Nucleus accumbens (tissue), 56 donors: ENCODE results near the gene SMPD4.
A peak's percentile ranks its signal among the peaks of the same experiment; 100 is the strongest.
"Not testable (repeated sequence)": the region's sequence is repeated elsewhere in the genome, so short reads cannot be mapped to it uniquely, and the experiment has no call there.

Source experiments
- DNase-seq, 56 donors: peaks; one replicate each; lab custom pipeline; 2025; lab: John Stamatoyannopoulos, UW

Gene SMPD4

DNA sequence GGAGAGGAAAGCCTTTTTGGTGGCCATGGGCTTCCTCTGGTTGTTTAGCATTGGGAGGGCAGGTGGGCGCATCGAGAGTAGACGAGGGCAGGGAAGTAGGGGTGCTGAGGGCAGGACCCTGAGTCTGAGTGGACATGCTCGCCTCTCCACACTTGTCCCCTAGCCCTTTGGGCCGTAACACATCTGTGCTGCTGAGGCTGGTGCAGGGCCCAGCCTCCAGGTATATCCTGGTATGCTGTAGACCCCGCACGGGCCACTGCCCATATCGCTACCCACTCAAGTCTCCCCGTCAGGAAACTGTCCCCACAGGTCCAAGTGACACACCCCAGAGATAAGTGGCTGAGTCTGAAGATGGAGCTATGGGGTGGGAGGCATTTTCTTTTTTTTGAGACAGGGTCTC lies 22.8 kb downstream of the SMPD4 start:
- no peak for DNase-seq

DNA sequence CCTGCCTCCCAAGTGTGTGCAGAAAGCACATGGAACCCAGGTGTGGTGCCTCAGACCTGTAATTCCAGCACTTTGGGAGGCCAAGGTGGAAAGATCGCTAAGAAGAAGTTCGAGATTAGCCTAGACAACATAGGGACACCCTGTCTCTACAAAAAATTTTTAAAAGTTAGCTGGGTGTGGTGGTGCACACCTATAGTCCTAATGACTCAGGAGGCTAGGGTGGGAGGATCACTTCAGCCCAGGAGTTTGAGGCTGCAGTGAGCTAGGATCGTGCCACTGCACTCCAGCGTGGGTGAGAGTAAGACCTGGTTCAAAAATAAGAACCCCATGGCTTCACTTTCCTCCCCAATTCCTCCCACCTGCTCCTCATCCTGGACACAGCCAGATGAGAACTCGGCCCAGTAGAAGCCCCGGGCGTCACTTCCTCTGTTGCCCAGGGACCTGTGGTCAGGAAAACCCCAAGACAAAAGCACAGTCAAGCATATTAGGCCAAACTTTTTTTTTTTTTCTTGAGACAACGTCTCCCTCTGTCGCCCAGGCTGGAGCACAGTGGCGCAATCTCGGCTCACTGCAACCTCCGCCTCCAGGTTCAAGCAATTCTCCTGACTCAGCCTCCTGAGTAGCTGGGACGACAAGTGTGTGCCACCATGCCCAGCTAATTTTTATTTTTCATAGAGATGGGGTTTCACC lies 23.4 kb downstream of the SMPD4 start:
- DNase-seq, result not testable (repeated sequence)

DNA sequence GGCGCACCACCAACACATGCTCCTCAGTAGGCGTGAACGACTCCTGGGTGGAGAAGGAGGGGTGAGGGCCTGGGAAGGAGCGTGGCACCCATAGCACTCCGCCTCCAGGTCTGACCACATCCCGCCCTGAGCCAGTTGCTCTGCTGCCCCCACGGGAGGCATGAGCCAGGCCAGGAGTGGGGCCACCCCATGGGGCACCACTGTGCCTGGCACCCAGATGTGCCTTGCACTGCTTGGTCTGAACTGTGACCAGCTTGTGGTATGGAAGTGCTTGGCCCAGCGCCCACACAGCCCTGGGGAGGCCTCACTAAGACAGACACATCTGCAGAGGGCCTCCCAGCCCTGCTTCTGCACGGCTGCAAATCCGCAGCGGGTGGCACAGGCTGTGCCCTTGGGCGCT lies 24.0 kb downstream of the SMPD4 start:
- not testable (repeated sequence) for DNase-seq

DNA sequence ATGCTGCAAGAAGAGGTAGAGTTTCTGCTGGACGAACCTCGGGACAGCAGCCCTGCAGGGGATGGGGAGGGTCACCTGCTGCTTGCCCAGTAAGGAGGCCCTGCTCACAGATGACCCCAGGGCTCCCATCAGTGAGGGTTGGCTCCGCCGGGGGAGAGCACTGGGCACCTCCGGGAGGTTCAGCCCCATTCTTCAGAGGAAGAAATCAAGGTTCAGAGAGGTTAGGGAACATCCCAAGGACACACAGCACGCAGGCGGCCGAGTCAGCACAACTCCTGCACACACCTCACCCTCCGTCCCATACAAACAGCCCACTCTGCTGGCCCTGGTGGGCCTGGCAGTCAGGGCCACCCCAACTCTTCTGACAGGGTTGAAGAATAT lies 24.8 kb downstream of the SMPD4 start:
- no peak for DNase-seq

DNA sequence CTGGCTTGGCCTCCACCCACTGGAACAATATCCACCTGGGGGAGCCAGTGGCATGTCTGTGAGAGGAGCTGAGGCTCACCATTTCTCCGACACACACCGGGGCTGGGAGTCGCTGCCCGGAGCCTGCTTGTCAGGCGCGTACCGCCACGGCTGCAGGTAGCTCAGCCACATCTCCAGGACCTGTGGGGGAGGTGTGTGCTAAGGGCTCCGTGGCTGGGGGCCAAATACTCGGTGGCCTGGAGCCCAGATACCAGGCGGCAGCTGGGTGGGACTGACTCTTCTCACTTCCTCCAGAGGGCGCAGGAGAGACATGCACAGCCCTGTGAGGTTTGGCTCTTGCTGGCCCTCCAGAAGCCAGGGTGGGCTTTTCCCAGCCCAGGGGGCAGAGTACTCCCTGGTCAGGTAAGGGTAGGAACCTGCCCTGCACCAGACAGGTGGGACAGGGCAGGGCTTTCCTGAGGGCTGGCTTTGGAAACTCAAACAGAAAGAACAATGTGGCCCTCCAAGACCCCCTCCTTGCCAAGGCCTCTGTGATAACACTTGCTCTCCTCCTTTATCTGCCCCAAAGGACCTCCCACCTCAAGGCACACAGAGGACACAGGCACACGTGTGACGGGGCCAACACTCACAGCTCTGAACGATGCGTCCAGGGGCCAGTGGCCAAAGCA lies 25.3 kb downstream of the SMPD4 start:
- DNase-seq, result peak in 15 of 56 donors; percentile 3 to 58 (median 18)

DNA sequence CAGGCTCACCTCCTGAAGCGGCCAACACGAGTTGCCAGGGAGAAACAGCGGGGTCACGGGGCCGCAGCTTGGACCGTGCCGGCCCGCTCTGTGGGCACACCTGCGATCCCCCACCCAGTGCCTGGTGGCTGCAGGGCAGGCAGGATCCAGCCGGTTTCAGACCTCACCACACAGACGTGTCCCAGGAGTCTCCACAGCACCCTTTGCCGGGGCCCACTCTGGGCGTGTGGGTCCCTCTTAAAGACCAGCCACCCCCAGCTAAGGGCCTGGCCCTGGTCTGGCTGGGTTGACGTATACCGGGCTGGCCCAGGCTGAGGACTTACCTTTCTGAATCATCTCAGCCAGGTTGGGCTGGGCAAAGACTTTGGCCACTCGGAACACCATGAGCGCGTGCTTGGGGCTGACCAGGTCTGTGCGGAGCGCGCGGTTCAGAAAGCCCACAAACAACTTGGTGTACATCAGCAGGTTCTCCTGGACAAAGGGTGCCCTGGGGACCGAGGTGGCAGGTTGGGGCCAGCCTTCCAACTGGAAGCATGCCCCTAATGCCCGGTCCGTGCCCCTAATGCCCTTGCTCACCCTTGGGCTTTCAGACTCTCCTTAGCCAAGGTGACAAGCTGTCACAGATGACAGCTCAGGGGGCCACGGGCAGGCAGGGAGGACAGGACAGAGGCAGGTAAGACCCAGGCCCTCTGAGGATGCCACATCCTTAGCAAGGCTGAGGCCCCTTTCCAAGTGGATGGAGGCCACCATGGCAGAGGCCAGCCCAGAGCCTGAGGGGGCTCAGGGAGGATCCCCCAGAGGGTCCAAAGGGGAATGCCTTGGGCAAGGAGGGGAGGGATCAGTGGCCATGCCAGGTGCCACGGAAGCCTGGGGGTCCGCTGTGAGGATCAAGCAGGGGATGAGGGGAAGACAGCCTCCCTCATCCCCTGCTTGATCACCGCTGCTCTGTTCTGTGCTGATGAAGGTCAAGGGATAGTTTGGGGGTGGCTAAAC lies 26.3 kb downstream of the SMPD4 start:
- no peak for DNase-seq

DNA sequence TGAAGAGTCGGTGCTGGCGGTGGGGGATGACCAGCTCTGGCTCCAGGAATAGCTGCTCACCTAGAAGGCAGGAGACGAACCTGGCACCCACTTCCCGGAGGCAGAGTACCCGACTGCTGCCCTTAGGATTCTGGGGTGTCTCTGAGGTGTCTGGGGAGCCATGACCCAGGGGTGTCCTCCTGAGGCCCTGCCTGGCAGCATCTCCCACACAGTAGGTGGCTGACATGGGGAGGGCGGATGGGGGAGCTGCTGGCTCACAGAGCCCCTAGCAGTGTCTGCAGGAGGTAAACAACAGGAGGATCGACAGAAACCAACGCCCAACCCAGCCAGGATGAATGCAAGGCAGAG lies 27.0 kb downstream of the SMPD4 start:
- not testable (repeated sequence) for DNase-seq

DNA sequence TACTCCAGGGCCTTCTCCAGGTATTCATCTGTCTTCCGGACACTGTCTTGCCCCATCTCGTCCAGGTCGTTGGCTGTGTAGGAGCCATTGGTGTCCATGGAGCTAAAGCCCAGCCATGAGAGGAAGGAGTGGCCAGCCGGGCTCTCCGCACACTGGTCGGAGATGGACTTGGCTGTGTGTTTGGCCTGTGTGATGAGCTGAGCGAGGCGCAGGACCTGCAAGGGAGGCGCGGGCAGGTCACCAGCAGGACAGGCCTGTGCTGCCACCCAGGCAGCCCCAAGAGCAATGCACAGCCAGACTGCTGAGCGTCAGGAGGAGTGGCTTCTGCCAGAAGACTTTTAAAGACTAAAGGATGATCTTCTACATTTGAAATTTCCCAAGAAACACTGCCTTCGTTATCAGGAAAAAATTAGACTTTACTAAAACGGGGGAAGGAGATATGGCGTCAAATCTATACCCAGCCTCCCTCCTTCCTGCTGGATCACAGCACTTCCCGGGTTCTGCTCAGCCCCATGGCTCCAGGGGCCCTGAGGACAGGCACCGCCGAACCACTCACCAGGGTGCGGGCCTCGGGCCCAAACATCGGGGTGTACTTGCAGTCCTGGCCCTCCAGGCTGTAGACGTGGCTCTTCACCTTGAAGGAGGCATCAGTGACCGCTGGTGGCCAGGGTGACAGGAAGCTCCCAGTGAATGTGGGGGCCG lies 27.5 kb downstream of the SMPD4 start:
- DNase-seq, result not testable (repeated sequence)

DNA sequence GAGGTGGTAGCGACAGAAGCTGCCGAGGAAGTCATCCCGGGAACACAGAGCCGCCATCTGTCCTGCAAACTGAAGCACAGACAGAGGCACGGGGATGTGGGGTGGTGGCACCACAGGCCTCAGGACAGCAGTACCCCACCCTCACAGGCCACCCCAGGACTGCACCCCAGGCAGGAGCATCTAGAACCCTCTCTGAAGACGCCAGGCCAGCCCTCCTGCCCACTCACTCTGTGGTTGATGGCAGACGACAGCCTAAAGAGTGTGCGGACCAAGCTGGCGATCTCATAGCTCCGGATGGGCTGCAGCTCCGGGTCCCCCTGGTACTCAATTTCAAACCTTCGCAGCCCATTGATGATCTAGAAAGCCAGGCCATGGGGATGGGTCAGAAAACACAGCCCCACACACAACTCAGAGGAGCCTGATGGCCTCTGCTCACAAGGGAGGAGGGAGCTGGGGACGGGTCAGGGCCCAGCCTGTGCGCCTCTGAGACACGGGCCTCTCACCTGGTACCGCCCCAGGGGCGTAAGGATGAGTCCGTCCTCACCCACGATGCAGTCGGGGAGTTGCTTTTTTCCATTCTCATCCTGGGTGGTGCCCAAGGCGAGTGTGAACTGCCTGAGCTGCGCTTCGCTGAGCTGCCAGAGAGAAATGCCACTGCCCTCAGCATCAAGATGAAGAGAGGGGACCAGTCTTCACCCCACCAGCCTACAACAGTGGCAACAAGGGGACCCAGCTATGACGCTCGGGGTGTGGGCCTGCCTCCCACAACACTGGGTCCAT lies 28.4 kb downstream of the SMPD4 start:
- no peak for DNase-seq

DNA sequence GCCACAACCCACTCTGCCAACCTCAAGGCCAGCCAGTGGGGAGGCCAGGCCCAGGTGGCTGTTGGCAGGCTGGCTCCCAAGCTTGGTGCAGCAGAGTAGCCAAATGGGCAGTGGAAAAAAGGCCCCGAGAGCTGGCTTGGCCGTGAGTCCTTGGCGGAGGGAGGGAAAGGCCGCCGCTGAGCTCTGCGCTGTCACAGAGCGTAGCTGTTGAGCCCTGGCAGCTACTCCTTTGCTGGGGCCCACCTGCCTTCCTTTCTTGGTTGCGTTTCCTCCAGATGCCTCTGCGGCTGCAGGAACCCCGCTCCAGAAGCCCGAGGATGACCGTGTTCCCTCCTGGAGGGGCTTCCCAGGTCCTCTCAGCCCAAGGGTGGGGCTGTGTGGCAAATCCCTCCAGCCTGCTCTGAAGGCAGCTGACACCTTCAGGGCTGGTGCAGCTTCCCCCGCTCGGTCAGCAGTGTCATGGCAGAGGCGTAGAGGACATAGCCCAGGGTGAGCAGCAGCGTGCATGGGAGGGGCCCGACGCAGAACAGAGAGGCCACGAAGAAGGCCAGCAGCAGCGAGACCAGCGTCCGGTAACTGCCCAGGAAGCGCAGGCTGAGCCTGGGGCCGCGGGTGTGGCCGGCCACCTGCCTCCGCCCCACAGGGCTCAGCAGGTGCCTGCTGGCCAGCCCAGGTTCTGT lies 29.1 kb downstream of the SMPD4 start:
- not testable (repeated sequence) for DNase-seq

DNA sequence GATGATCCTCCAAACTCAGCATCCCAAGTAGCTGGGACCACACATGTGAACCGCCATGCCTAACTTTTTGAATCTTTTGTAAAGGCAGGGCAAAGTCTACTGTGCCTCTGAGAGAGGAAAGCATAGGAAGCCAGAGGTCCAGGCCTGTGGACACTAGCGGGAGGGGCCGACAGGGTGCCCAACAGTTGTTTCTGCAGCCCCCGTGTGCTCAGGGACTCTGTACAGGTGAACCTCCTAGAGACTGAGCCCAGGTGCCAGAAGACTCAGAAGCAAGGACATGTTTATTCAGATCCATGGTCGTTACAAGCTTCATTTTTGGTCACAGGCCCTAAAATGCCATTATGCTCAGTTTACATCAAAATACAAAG lies 30.3 kb downstream of the SMPD4 start:
- not testable (repeated sequence) for DNase-seq

DNA sequence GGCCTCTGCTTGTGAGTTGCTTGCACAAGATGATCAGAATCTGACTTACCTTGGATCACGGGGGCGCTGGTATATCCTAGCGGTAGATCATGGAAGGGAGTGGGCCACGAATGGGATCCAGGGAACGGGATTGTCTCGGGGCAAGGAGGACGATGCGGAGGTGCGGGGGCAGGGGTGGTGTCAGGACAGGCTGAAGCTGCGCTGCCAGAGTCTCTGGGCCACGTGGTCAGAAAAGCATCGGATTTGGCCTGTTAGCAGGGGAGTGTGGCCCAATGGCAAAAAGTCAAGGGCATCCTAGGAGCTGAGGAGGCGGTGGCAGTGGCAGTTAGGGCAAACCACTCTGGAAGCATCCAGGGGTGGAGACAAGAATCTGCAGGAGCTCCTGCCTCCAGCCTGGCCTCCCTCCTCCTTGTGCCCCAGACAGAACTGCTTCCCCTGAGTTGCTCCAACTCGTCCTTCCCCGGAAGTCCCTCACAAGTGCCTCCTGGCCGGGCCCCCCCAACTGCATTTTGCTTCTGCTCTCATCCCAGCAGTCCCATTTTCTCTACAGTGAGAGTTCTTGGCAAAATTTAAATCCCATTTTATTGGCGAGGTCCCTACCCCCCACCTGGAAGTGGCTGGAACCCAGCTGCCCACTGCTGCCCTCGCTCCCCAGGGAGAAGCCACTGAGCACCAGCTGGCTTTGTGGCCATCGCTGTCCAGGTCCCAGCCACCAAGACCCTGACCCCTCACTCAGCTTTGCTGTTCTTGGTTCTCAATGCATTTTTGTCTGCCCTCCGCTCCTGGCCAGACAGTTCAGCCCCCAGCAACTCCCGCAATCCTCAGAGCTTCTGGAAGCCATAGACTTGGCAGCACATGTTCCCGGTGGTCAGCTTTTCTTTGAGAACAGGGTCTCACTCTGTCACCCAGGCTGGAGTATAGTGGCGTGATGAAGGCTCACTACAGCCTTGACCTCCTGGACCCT lies 30.9 kb downstream of the SMPD4 start:
- no peak for DNase-seq

DNA sequence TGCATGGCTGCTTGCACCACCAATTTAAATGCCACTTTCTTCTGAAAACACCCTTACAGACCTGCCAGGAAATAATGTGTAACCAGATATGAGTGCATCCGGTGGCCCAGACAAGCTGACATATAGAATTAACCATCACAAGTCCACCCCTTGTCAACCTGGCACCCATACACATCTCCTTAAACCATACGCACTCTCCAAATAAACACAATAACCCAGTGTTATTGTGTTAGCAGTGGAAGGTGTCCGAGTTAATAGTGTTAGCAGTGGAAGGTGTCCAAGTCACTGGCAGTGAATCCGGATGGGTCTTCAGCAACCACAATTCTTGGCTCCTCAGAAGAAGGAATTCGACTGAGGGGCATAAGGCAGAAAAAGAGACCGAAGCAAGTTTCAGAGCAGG lies 32.9 kb downstream of the SMPD4 start:
- not testable (repeated sequence) for DNase-seq

DNA sequence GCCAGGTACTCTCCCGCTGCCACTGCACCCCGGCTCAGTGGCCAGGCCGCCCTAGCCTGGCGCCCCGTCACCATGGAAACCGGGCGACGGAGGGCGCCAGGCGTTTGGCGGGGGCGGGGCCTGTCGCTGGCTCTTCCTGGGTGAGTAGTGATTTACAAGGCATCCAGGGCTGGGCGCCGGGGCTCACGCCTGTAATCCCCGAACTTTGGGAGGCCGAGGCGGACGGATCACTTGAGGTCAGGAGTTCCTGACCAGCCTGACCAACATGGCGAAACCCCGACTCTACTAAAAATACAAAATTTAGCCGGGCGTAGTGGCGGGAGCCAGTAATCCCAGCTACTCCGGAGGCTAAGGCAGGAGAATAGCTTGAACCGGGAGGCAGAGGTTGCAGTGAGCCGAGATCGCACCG lies 36.4 kb downstream of the SMPD4 start, which contains the start of gene CCDC74B:
TSS of gene CCDC74B (minus strand) at position 107 of the 409 bp plus-strand sequence. CDS start 116 bp downstream, outside the sequence.
- DNase-seq, result peak in 16 of 56 donors; percentile 4 to 66 (median 23)

DNA sequence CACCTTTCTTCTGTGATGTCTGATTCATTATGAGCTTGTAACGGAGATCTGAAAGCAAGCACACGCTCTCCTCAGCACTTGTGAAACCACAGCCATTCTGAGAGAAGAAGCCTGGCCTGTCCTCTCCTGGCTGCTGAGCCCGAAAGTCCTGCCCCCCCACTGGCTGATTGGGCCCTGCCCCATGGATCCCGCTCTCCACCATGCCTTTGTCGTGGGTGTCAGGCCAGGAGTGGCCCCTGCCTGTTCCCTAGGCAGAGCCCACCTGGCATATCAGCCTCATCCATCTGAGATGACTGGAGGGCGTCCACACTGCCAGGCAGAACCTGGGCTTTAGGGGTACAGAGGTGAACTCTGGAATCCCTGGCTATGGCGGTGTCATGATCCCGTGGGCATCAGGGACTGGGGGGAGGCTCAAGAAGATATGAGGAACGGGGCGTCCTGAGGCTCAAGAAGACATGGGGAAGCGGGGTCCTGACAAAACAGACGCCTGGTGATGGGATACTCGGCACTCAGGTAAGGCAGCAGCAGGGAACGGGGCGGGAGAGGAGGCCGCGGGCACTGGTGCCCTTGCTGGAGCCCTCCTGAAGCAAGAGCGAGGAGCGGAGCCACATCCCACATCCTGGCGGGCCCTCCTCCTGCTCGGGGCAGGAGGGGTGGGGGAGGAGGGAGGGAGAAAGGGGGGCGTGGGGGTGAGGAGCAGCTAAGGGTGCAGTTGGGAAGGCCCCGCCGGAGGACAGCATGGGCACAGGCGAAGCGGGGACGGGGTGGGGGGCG lies 37.9 kb downstream of the SMPD4 start:
- not testable (repeated sequence) for DNase-seq

DNA sequence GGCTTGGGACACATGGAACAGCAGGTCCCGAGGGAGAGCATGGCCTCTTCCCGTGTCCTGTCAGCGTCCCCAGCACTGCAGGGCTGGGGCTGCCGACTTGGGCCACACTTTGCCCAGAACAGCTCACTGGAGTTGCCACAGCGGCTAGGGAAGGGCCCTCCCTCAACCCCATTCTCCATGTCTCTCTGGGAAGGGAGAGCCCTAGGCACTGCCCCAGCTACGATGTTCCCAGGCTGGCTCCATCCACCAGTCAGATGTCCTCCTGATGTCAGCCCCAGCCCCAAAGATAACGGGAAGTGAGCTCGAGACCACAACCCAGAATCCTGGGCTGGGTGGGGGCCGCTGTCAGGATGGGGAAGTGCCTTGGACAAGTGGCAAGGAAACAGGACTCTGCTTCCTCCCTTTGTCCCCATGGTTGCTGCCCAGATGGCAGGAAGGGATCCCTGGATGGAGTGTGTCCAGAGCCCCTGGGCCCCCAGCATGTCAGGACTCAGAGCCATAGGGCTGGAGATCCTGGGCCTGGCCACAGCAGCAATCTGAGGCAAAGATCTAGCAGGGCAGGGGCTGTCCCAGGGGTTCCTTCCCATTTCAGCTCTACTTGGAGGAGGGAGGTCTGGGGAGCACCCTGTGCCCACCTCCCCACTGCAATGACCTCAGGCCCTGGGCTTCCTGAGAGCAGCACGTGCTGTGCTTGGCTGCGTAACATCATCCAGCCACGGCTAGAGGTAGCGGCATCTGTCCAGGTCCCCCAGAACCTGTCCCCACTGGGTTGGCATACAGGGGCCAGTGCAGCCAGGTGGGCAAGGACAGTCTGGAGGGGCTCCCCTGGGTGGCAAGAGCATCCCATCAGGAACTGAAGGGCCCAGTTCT lies 38.8 kb downstream of the SMPD4 start:
- not testable (repeated sequence) for DNase-seq
